ES-I3 (cell line): Measurements from ENCODE around the gene TNFSF4.
"Not testable (repeated sequence)": the region's sequence is repeated elsewhere in the genome, so short reads cannot be mapped to it uniquely, and the experiment has no call there.

Experiments used
- H3K36me3 ChIP-seq: 2 replicates; pipeline ENCODE4 v1.6.1; 2013; ENCODE audit warnings: mild to moderate bottlenecking, low read length, control low read depth, moderate library complexity; ENCODE audit not compliant: insufficient read depth
- H3K4me1 ChIP-seq: 2 replicates; pipeline ENCODE4 v1.6.1; 2013; ENCODE audit warnings: mild to moderate bottlenecking, control low read depth, low read length; ENCODE audit not compliant: insufficient read depth
- H3K9ac ChIP-seq: 2 replicates; pipeline ENCODE4 v1.6.1; 2013; ENCODE audit warnings: low read depth, mild to moderate bottlenecking, low read length, moderate library complexity
- H3K9me3 ChIP-seq: 2 replicates; pipeline ENCODE4 v1.6.1; 2013; ENCODE audit warnings: mild to moderate bottlenecking, low read length, moderate library complexity; ENCODE audit not compliant: control insufficient read depth, insufficient read depth

Gene TNFSF4, protein sequence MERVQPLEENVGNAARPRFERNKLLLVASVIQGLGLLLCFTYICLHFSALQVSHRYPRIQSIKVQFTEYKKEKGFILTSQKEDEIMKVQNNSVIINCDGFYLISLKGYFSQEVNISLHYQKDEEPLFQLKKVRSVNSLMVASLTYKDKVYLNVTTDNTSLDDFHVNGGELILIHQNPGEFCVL

DNA sequence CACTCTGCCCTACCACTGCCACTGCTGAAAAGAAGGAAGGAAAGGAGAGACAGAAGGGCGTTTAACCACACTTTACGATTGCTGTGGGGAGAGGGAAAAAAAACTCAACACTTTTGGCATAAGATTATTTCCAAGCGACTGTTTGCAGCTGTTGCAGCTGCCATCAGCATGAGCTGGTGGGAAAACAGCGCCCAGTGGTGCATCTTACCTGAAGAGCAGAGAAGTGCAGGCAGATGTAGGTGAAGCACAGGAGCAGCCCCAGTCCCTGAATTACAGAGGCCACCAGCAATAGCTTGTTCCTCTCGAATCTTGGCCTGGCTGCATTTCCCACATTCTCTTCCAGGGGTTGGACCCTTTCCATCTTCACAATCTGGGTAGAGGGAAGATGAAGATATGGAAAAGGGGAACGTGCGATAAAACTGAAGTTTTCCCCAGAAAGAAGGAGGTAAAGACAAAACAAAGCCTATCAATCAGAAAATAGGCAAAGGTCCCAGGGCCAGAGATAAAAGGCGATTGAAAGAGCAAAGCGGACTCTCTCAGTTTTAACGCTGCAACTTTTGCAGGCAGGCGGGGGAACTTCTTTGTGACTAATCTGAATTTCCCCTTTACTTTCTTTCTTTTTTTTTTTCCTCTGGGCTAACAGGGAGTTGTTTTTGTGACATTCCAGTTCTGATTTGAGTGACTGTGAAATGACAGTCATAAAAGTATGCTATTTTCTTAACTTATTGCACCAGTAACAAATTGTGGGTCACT, at the start of gene TNFSF4:
TNFSF4 (minus strand) TSS at position 516 of the 753 bp plus-strand sequence; CDS start at position 361, 155 bp downstream.
- Histone ChIP-seq H3K4me1 (peaks cover 7% of the 10 kb centered on the region), H3K9me3 (no peaks in the 10 kb centered on the region), H3K9ac (no peak within 1 kb of the TSS), H3K36me3 (no peaks in the 10 kb centered on the region)

DNA sequence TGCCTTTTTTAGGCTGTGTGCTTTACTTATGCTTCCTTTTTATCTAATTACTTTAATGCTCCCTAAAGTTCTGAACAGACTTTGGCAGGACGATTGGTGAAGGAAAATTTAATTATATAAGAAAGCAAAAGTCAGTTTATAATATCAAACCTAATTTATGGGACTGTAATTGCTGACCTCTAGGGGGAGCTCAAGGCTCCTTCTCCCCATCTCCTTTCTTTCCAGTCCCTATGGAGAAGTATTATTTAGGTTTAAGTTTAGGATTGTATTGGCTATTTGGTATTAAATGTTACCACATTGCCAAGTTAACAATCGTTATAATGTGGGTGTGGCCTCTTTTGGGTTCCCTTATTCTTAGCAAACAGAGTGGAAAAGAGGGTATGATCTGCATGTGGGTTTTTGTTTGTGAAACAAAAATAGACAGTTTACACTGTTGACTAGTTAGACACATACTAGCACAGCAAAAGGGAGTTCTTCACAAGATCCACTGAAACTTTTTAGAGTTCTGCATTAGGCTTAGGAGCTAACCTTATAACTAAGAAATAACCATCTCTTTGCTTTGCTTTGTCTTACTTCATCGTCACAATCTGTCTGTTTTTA, 48.2 kb upstream of the TNFSF4 start:
- Histone ChIP-seq H3K9me3 (no peaks in the 10 kb centered on the region), H3K4me1 (no peaks in the 10 kb centered on the region), H3K36me3 (no peaks in the 10 kb centered on the region), H3K9ac (no peak overlapping the region)

DNA sequence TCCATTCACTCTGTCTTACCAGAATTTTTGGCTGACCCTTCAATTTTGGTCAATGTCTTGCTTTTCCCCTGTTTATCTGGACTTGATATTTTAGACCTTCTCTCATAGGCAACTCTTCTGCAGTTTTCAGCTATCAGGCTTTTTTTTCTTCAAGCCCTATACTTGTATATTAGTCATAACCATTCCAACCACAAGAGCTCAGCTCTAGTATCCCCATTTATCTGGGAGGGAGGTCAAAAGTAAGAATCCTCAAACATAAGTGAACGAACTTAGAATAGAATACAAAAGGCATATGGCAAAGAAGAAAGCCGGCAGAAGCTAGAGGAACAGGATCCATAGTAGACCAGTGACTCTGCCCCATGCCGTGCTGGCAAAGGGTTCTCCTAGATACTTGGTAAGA, 45.9 kb upstream of the TNFSF4 start:
- no peaks in the 10 kb centered on the region for H3K9me3 ChIP-seq
- H3K36me3 ChIP-seq: no peaks in the 10 kb centered on the region
- no peak overlapping the region for H3K9ac ChIP-seq
- no peaks in the 10 kb centered on the region for H3K4me1 ChIP-seq

DNA sequence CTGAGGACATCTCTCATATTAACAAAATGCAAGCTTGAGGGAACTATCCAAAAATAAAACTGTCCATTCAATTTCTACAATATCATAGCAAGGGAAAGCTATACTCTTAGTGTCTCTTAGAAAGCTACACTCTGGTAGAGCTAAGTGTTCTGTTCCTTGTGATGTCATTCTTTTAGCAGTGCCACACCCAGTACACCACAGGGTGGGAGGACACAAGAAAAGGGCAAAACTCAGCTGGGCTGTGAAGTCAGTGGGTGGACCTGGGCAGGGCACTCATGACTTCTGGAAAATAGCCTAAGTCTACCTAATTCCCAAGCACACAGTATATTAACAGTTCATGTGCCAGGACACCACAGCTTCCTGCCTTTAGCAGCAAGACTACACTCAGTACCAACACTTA, 42.2 kb upstream of the TNFSF4 start:
- H3K9me3 ChIP-seq: no peaks in the 10 kb centered on the region
- no peaks in the 10 kb centered on the region for H3K36me3 ChIP-seq
- no peaks in the 10 kb centered on the region for H3K4me1 ChIP-seq
- H3K9ac ChIP-seq: no peak overlapping the region

DNA sequence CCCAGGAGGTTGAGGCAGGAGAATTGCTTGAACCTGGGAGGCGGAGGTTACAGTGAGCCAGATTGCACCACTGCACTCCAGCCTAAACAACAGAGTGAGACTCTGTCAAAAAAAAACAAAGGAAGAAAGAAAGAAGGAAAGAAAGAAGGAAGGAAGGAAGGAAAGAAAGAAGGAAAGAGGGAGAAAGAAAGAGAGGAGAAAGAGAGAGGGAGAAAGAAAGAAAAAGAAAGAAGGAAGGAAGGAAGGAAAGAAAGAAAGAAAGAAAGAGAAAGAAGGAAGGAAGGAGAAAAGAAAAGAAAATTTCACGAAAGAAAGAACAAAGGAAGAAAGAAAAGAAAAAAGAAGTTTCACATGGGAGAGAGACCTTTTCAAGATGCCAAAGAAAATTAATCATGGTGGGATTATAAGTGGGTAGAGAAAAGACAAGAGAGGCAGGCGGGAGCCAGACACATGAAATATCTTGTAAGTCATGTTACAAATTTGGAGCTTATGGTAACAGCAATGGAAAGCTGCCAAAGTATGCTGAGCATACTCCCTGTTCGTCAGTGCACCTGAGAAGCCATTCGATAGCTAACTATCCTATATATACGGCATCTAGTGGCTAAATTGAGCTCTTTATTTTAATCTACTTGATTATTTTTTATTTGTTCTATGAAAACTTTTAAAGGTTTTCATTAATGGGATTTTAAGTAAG, 41.3 kb upstream of the TNFSF4 start:
- no peaks in the 10 kb centered on the region for H3K36me3 ChIP-seq
- no peak overlapping the region for H3K9ac ChIP-seq
- no peaks in the 10 kb centered on the region for H3K9me3 ChIP-seq
- no peaks in the 10 kb centered on the region for H3K4me1 ChIP-seq

DNA sequence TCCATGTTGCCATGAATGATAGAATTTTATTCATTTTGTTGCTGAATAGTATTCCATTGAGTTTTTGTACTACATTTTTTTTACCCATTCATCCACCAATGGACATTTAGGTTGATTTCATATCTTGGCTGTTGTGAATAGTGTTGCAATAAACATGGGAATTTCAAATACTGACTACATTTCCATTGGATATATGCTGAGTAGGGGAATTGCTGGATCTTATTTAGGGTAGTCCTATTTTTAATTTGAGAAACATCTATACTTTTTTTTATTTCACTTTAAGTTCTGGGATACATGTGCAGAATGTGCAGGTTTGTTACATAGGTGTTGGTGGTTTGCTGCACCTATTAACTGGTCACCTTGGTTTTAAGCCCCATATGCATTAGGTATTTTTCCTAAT, 38.8 kb upstream of the TNFSF4 start:
- H3K9me3 ChIP-seq: no peaks in the 10 kb centered on the region
- no peak overlapping the region for H3K9ac ChIP-seq
- H3K4me1 ChIP-seq: no peaks in the 10 kb centered on the region
- no peaks in the 10 kb centered on the region for H3K36me3 ChIP-seq

DNA sequence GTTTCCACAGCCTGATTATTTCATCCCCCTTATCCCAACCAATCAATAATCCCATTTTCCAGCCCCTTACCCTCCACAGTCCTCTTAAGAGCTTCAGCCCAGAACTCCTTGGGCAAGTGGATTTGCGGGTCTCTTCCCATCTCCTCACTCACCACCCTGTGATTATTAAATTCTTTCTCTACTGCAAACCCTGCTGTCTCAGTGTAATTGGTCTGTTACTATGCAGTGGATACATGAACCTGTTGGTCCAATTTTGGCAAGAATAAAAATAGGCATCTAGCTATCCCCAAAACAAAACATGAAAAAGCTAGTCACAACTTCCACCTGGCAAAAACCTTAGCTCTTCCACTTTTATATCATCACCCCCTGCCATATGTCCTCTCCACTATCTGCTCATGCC, 36.2 kb upstream of the TNFSF4 start:
- H3K36me3 ChIP-seq: no peaks in the 10 kb centered on the region
- no peak overlapping the region for H3K9ac ChIP-seq
- H3K9me3 ChIP-seq: no peaks in the 10 kb centered on the region
- H3K4me1 ChIP-seq: no peaks in the 10 kb centered on the region

DNA sequence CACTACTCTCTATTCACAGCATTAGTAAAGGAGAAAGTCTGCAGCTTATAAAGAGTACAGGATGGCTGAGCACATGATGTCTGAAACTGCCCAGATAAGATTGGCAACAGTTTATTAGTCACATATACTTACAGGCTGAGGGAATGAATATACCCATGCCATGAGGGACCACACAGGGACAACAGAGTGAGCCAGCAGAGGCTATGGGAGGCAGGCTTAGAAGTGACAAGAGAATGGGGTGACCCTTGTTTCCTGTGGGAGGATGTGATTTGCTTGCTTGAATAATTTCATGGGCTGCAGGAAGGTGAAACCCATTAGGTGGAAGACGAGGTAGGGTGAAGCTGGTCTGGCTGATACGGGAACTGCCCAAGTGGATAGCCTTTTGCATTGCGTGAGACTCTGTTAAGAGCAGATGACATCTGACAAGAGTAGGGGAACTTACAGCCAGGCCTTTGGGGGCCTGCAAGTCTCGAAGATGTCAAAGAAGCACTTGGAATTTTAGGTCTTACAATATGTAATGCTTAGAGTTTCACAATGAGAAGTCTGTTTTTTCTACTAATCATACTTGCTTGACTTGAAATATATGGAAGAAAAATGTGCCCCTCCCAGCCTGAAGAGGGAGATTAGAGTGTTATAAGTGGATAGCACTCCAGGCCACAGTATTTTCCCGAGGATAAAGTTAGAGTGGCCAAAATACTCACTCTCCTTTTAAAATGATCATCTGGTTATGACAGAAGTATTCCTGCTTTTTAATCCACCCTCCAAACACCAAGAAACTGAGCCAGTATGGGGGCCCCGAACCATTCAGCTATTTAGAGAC, 34.6 kb upstream of the TNFSF4 start:
- no peak overlapping the region for H3K9ac ChIP-seq
- H3K36me3 ChIP-seq: no peaks in the 10 kb centered on the region
- H3K4me1 ChIP-seq: no peaks in the 10 kb centered on the region
- no peaks in the 10 kb centered on the region for H3K9me3 ChIP-seq

DNA sequence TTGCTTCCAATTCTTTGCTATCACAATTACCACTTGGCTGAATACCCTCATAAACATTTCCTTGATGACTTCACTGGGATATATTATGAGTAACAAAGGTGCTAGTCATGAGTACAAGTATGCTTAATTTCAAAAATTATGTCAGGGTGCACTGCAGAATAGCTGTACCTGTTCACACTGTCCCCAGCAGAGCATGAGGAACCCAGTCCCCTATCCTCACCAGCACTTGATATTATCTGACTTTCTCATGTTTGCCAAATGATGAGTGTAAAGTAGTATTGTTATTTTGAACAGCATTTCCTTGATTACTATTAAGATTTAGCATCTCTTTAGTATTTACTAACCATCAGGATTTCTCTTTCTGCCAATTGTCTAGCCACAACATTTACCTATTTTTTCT, 33.5 kb upstream of the TNFSF4 start:
- no peaks in the 10 kb centered on the region for H3K36me3 ChIP-seq
- H3K9ac ChIP-seq: no peak overlapping the region
- no peaks in the 10 kb centered on the region for H3K4me1 ChIP-seq
- no peaks in the 10 kb centered on the region for H3K9me3 ChIP-seq

DNA sequence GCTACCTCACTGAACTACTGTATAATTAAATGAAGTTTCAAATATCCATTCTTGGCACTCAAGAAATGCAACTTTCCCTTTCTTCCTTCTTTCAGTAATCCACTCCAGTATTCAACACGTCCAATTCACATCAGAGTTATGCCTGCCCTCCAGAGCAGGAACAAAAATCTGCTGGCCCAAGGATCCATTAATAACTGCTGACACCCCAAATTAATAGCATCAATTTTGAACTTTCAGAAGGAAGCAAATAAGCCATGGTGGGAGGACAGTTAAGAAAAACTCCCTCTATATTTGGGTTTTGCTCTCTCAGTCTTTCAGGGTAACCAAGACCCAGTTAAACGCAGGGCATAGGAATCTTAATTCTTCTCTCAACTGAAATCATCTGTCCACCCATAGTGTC, 31.9 kb upstream of the TNFSF4 start:
- H3K4me1 ChIP-seq: no peaks in the 10 kb centered on the region
- no peaks in the 10 kb centered on the region for H3K36me3 ChIP-seq
- no peaks in the 10 kb centered on the region for H3K9me3 ChIP-seq
- H3K9ac ChIP-seq: no peak overlapping the region

DNA sequence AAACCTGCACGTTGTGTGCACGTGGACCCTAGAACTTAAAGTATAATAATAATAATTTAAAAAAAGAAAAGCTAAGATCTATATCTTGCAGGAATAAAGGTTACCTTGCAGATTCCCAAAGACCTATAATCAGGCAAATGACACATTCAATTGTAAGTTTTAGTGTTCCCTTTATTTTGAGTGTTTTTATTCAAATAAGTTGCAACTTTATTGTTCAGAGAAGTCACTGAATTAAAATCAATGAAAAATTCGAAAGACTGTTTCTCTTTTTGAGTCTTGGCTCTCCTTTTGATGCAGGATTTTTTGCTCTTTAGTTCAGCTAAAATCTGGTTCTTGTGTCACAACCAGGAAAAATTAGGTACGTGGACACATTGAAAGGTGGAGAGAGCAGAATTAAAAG, 27.8 kb upstream of the TNFSF4 start:
- Histone ChIP-seq H3K4me1 (no peaks in the 10 kb centered on the region), H3K9ac (no peak overlapping the region), H3K36me3 (no peaks in the 10 kb centered on the region), H3K9me3 (no peaks in the 10 kb centered on the region)

DNA sequence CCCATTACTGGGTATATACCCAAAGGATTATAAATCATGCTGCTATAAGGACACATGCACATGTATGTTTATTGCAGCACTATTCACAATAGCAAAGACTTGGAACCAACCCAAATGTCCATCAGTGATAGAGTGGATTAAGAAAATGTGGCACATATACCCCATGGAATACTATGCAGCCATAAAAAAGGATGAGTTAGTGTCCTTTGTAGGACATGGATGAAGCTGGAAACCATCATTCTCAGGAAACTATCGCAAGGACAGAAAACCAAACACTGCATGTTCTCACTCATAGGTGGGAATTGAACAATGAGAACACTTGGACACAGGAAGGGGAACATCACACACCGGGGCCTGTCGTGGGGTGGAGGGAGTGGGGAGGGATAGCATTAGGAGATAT, 27.3 kb upstream of the TNFSF4 start:
- not testable (repeated sequence) for H3K9ac ChIP-seq, H3K9me3 ChIP-seq

DNA sequence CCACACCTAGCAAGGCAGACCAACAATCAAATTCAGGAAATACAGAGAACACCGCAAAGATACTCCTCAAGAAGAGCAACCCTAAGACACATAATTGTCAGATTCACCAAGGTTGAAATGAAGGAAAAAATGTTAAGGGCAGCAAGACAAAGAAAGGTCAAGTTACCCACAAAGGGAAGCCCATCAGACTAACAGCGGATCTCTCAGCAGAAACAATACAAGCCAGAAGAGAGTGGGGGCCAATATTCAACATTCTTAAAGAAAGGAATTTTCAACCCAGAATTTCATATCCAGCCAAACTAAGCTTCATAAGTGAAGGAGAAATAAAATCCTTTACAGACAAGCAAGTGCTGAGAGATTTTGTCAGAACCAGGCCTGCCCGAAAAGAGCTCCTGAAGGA, 21.9 kb upstream of the TNFSF4 start:
- not testable (repeated sequence) for H3K36me3 ChIP-seq, H3K4me1 ChIP-seq, H3K9ac ChIP-seq, H3K9me3 ChIP-seq

More for the DNA sequence above, 27.3 kb upstream of the TNFSF4 start:
- not testable (repeated sequence) for H3K4me1 ChIP-seq, H3K36me3 ChIP-seq

DNA sequence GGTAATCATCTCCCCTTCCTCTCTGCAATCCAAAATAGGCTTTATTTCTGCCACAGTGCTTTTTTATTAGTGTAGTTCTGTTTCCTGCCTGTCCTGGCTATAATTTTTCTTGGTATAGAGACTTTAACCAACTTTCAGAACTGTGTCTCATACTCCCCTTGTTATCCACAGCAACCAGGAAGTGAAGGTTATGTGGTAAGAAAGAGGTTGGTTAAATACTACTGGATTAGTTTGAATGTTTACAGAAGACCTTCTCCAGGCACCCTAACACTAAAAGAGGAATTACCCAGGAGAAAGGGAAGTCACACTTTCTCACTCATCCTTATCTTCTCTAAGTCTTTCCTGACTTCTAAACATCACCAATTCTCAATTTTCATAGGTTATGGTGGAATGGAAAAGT, 17.8 kb upstream of the TNFSF4 start:
- Histone ChIP-seq H3K9ac (no peak overlapping the region), H3K4me1 (no peaks in the 10 kb centered on the region), H3K36me3 (no peaks in the 10 kb centered on the region), H3K9me3 (no peaks in the 10 kb centered on the region)
